Activated B cell treated with CpG ODN at 0.5 μM for 24 hours (primary cell): ENCODE data around the gene KSR2. TPM values are rescaled to one million over a fixed set of nuclear protein-coding genes. Genes with fewer than 3 reads are reported as not detected.
"Not testable (repeated sequence)": the region's sequence is repeated elsewhere in the genome, so short reads cannot be mapped to it uniquely, and the experiment has no call there.

Source experiments
- ATAC-seq: fragments of 200-7000 bp; cut with Tn5 transposase; one replicate; pipeline ENCODE4 v1.10.0; 2021; ENCODE audit warnings: low read depth, mild to moderate bottlenecking, moderate library complexity
- CTCF ChIA-PET: fragments of 350-600 bp; sonication (Branson Sonifier 250); formaldehyde crosslinking; loops from one replicate; lab custom pipeline; 2021; ENCODE audit warnings: antibody characterized with exemption; lab: Charles Lee
- POLR2A ChIA-PET: fragments of 350-600 bp; sonication (Branson Sonifier 250); formaldehyde crosslinking; loops from one replicate; lab custom pipeline; 2021; ENCODE audit warnings: antibody characterized with exemption; lab: Charles Lee
- DNase-seq: peaks from one replicate; pipeline ENCODE4 v3.0.0; 2022
- H3K27ac Mint-ChIP-seq: one replicate; pipeline ENCODE4 v1.8.0; 2020; ENCODE audit warnings: mixed read lengths
- H3K27me3 Mint-ChIP-seq: one replicate; pipeline ENCODE4 v1.8.0; 2021; ENCODE audit warnings: mixed read lengths
- H3K36me3 Mint-ChIP-seq: one replicate; pipeline ENCODE4 v1.8.0; 2021; ENCODE audit warnings: low read depth, mixed read lengths
- H3K4me1 Mint-ChIP-seq: one replicate; pipeline ENCODE4 v1.8.0; 2021; ENCODE audit warnings: mixed read lengths
- H3K4me3 Mint-ChIP-seq: one replicate; pipeline ENCODE4 v1.8.0; 2020; ENCODE audit warnings: mild to moderate bottlenecking, mixed read lengths
- H3K9me3 Mint-ChIP-seq: one replicate; pipeline ENCODE4 v1.8.0; 2020; ENCODE audit warnings: mixed read lengths
- intact Hi-C: fragments of 100-400 bp; cut with micrococcal nuclease; formaldehyde crosslinking; loops from one replicate; pipeline ENCODE4 v1.15.1; 2024
- total RNA-seq: library from RNA; stranded (reverse); gene quantifications from 2 replicates; pipeline ENCODE4 v1.2.3, GENCODE V29; 2022
- TF ChIP-seq, protein P1 (sequence below): fragments of 200-600 bp; IDR thresholded peaks from one replicate; pipeline ENCODE4 v1.8.0; 2022; ENCODE audit warnings: antibody characterized with exemption, mild to moderate bottlenecking

Gene KSR2
- total RNA-seq, 1 donor from 2014 or later, result not detected

DNA sequence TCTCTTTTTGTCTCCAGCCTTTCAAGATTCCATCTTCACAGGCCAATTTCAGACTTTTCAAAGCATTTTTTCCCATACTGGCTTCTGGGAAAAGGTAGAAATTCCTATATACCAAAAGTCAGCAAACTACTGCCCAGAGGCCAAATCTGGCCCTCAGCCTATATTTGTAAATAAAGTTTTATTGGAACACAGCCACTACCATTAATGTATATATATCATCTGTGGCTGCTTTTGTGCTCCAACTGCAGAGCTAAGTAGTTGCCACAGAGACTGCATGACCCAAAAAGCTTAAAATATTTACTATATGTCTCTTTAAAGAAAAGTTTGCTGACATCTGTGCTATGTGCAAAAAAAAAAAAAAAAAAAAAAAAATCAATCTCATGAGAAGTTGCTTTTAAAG is 76.3 kb downstream of the KSR2 start:
- POLR2A ChIA-PET, result no interaction called here
- intact Hi-C loops, result no loop called here
- Mint-ChIP-seq H3K4me3 (no peak overlapping the region), H3K9me3 (no peaks in the 10 kb centered on the region), H3K27ac (no peak overlapping the region), H3K27me3 (peaks cover 9% of the 10 kb centered on the region), H3K36me3 (no peaks in the 10 kb centered on the region), H3K4me1 (peaks cover 8% of the 10 kb centered on the region)
- TF ChIP-seq, protein P1, sequence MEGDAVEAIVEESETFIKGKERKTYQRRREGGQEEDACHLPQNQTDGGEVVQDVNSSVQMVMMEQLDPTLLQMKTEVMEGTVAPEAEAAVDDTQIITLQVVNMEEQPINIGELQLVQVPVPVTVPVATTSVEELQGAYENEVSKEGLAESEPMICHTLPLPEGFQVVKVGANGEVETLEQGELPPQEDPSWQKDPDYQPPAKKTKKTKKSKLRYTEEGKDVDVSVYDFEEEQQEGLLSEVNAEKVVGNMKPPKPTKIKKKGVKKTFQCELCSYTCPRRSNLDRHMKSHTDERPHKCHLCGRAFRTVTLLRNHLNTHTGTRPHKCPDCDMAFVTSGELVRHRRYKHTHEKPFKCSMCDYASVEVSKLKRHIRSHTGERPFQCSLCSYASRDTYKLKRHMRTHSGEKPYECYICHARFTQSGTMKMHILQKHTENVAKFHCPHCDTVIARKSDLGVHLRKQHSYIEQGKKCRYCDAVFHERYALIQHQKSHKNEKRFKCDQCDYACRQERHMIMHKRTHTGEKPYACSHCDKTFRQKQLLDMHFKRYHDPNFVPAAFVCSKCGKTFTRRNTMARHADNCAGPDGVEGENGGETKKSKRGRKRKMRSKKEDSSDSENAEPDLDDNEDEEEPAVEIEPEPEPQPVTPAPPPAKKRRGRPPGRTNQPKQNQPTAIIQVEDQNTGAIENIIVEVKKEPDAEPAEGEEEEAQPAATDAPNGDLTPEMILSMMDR, result no peak
- DNase-seq (no peak), ATAC-seq (no peak)
- CTCF ChIA-PET, result interaction anchor here (0.7 kb wide), 1 partner anchor 124 kb away, joined by 5 read pairs; no protein-coding TSS in a partner anchor

DNA sequence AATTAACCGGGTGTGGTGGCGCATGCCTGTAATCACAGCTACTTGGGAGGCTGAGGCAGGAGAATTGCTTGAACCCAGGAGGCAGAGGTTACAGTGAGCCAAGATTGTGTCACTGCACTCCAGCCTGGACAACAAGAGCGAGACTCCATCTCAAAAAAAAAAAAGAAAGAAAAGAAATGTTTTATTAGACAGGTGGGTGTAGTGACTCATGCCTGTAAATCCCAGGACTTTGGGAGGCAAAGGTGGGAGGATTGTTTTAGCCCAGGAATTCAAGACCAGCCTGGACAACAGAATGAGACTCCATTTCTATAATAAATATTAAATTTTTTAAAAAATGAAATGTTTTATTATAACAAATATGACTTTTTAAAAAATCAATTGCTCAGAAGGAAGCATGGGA is 77.5 kb downstream of the KSR2 start:
- CTCF ChIA-PET, H3K27ac Mint-ChIP-seq, ATAC-seq, H3K4me3 Mint-ChIP-seq, intact Hi-C loops, H3K9me3 Mint-ChIP-seq, POLR2A ChIA-PET, DNase-seq, H3K4me1 Mint-ChIP-seq, H3K36me3 Mint-ChIP-seq, H3K27me3 Mint-ChIP-seq: not testable (repeated sequence)

DNA sequence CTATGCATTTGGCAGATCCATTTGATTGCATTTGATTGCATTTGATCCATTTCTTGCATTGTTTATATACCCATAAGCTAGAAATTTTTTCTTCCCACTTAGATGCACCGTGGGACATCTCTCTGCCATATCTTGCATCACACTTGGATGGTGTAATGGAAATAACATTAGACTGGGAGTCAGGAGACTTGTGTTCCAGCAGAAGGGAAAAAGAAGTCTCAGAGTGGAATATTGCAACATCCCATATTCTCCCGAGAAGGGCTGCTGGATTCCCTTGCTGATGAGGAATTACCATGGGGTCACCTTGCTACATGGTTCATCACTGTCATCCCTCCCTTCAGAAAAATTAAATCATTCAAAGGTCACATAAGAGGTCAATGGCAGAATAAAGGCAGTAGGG is 78.1 kb downstream of the KSR2 start:
- Mint-ChIP-seq H3K4me1 (peaks cover 8% of the 10 kb centered on the region), H3K27me3 (peaks cover 6% of the 10 kb centered on the region), H3K9me3 (no peaks in the 10 kb centered on the region), H3K4me3 (no peak overlapping the region), H3K27ac (no peak overlapping the region), H3K36me3 (no peaks in the 10 kb centered on the region)
- ATAC-seq, result no peak
- CTCF ChIA-PET, result no interaction called here
- TF ChIP-seq, protein P1, result no peak
- no peak for DNase-seq
- POLR2A ChIA-PET, result no interaction called here
- intact Hi-C loops, result no loop called here

DNA sequence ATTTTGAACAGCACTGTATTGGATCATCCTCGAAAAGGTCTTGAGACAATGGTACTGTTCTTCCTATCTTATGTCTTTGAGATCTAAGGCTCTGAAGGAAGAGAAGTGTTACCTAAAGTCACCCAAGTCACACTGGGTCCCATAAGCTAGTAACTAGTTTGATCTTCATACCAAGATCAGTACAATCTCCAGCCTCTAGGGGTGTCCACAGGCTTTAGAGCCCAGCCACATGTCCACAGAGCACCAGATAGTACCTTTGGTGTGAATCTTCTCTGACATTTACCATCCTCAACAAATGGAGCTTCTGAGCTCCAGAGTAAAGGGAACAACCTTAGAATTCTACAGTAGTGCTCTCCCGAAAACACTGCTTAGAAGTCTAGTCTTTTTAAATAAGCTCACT is 78.7 kb downstream of the KSR2 start:
- POLR2A ChIA-PET, result no interaction called here
- Mint-ChIP-seq H3K36me3 (no peaks in the 10 kb centered on the region), H3K4me3 (no peak overlapping the region), H3K27ac (no peak overlapping the region), H3K4me1 (peaks cover 8% of the 10 kb centered on the region), H3K27me3 (peaks cover 6% of the 10 kb centered on the region), H3K9me3 (no peaks in the 10 kb centered on the region)
- intact Hi-C loops, result no loop called here
- ATAC-seq (no peak), DNase-seq (no peak)
- TF ChIP-seq, protein P1, result no peak
- CTCF ChIA-PET, result no interaction called here

DNA sequence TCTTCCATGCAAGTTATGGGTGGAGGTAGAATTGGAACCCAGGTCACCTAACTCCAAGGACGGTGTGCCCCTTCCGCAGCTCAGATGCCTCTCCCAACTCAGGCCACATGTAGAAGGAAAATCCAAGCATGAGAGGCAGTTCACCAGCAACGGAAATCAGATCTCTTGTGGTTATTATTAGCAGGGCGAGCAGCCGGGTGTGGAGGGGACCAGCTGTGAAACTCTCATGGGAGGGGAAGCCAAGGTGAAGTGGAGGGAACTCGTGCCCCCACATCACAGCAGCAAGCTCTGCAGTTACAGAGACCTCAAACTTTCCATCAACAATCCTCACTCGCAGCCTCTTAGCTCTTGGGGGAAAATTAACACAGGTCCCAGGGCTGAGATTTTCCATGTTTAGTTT is 79.7 kb downstream of the KSR2 start:
- H3K9me3 Mint-ChIP-seq, result no peaks in the 10 kb centered on the region
- no peaks in the 10 kb centered on the region for H3K36me3 Mint-ChIP-seq
- H3K4me3 Mint-ChIP-seq, result no peak overlapping the region
- peaks cover 6% of the 10 kb centered on the region for H3K27me3 Mint-ChIP-seq
- no peak for DNase-seq
- H3K4me1 Mint-ChIP-seq, result peaks cover 8% of the 10 kb centered on the region
- TF ChIP-seq, protein P1, result no peak
- intact Hi-C loops, result no loop called here
- ChIA-PET CTCF (no interaction called here), POLR2A (no interaction called here)
- no peak overlapping the region for H3K27ac Mint-ChIP-seq
- ATAC-seq, result no peak

DNA sequence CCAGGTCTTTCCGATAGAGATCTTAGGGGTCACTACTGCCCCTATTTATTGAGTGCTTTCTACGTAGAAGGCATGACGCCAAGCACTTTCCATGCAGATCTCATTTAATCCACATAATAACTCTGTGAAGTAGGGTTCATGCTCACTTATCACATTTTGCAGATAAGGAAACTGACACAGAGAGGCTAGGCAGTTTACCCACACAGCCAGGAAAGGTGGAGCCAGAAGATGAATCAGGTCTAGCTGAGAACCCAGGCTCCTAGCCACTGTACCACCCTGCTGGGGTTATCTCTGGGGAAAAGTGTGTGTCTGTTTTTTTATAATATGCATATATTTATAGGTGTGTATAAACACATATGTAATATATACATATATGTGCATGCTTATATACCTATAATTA is 83.6 kb downstream of the KSR2 start:
- Mint-ChIP-seq H3K4me1 (peaks cover 8% of the 10 kb centered on the region), H3K36me3 (no peaks in the 10 kb centered on the region), H3K9me3 (no peaks in the 10 kb centered on the region), H3K27me3 (peaks cover 8% of the 10 kb centered on the region), H3K27ac (no peak overlapping the region), H3K4me3 (no peak overlapping the region)
- ATAC-seq, result no peak
- POLR2A ChIA-PET, result no interaction called here
- no peak for DNase-seq
- CTCF ChIA-PET, result no interaction called here
- TF ChIP-seq, protein P1, result no peak
- intact Hi-C loops, result no loop called here
